Neural cell (in vitro differentiated cells): ENCODE results near the gene SKP1.

Source experiments
- CTCF ChIP-seq: fragments of 450-650 bp; IDR thresholded peaks from 2 replicates; pipeline ENCODE4 v1.5.1; 2014; ENCODE audit warnings: antibody characterized with exemption, mild to moderate bottlenecking, moderate library complexity; ENCODE audit not compliant: poor library complexity, severe bottlenecking
- EP300 ChIP-seq: fragments of 450-650 bp; conservative IDR thresholded peaks from 2 replicates; pipeline ENCODE4 v1.6.1; 2014; ENCODE audit warnings: antibody characterized with exemption, mild to moderate bottlenecking, moderate library complexity; ENCODE audit not compliant: poor library complexity, severe bottlenecking
- EZH2 ChIP-seq: fragments of 200-600, 300-800 bp; shearing (Covaris generic), sonication (generic); IDR thresholded peaks from 2 replicates; pipeline ENCODE4 v1.6.1; 2014; ENCODE audit warnings: antibody characterized with exemption, low read length, borderline replicate concordance, mild to moderate bottlenecking; ENCODE audit not compliant: insufficient read depth, poor library complexity, severe bottlenecking
- MXI1 ChIP-seq: fragments of 450-650 bp; conservative IDR thresholded peaks from 2 replicates; pipeline ENCODE4 v1.6.1; 2014; ENCODE audit warnings: antibody characterized with exemption, mild to moderate bottlenecking; ENCODE audit not compliant: poor library complexity, severe bottlenecking
- POLR2AphosphoS5 ChIP-seq: IDR thresholded peaks from 2 replicates; pipeline ENCODE4 v1.6.1; 2012
- RAD21 ChIP-seq: fragments of 450-650 bp; conservative IDR thresholded peaks from 2 replicates; pipeline ENCODE4 v1.6.1; 2014; ENCODE audit warnings: antibody characterized with exemption, mild to moderate bottlenecking, moderate library complexity
- SMC3 ChIP-seq: fragments of 450-650 bp; conservative IDR thresholded peaks from 2 replicates; pipeline ENCODE4 v1.6.1; 2014; ENCODE audit warnings: antibody characterized with exemption, mild to moderate bottlenecking, moderate library complexity; ENCODE audit not compliant: poor library complexity
- TAF1 ChIP-seq: IDR thresholded peaks from 2 replicates; pipeline ENCODE4 v1.6.1; 2012; ENCODE audit warnings: low read depth
- TF ChIP-seq, protein P1 (sequence below): IDR thresholded peaks from 2 replicates; pipeline ENCODE4 v1.6.1; 2012; ENCODE audit warnings: borderline replicate concordance

DNA sequence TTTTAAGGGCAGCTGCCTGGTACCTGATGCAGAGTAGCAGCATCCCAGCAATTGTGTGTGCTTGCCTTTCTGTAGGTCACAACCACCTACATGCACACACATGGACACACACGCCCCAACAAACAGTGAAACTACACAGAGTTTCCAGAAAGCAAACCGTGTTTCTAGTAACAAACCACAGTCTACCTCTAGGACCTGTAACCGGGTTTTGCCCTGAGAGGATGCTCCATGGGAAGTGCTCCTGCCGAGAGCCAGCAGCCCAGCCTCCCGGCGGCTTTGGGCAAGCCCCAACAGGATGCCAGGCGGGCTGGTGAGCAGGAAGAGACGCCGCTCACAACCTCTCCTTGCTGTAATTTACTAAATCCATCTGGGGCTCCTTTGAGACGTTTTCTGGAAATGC is 66.4 kb downstream of the SKP1 start:
- no peak for TF ChIP-seq CTCF
- no peak for TF ChIP-seq RAD21
- TF ChIP-seq, protein P1, sequence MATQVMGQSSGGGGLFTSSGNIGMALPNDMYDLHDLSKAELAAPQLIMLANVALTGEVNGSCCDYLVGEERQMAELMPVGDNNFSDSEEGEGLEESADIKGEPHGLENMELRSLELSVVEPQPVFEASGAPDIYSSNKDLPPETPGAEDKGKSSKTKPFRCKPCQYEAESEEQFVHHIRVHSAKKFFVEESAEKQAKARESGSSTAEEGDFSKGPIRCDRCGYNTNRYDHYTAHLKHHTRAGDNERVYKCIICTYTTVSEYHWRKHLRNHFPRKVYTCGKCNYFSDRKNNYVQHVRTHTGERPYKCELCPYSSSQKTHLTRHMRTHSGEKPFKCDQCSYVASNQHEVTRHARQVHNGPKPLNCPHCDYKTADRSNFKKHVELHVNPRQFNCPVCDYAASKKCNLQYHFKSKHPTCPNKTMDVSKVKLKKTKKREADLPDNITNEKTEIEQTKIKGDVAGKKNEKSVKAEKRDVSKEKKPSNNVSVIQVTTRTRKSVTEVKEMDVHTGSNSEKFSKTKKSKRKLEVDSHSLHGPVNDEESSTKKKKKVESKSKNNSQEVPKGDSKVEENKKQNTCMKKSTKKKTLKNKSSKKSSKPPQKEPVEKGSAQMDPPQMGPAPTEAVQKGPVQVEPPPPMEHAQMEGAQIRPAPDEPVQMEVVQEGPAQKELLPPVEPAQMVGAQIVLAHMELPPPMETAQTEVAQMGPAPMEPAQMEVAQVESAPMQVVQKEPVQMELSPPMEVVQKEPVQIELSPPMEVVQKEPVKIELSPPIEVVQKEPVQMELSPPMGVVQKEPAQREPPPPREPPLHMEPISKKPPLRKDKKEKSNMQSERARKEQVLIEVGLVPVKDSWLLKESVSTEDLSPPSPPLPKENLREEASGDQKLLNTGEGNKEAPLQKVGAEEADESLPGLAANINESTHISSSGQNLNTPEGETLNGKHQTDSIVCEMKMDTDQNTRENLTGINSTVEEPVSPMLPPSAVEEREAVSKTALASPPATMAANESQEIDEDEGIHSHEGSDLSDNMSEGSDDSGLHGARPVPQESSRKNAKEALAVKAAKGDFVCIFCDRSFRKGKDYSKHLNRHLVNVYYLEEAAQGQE: no peak
- no peak for TF ChIP-seq EP300
- no peak for TF ChIP-seq EZH2
- TF ChIP-seq POLR2AphosphoS5: no peak
- TF ChIP-seq TAF1: no peak
- TF ChIP-seq SMC3: no peak
- no peak for TF ChIP-seq MXI1
